ENCODE measurements around the gene MSMB. TPM values are rescaled to one million over a fixed set of nuclear protein-coding genes. Genes with fewer than 3 reads are reported as not detected.

The MSMB gene
- total and polyA plus RNA-seq, 2 of the 8 experiments (the other 6 are each of a cell fraction or from before 2014, with no cell fraction given): not detected

DNA sequence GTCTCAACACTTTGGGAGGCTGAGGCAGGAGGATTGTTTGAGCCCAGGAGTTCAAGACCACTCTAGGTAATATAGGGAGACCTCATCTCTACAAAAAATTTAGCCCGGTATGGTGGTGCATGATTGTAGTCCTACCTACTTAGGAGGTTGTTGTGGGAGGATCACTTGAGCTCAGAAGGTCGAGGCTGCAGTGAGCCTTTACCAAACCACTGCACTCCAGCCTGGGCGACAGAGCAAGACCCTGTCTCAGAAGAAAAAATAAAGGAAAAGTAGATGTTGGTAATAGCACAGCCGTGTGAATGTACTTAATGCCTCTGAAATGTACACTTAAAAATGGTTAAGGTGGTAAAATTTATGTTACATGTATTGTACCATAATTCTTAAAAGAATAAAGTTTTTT, 48.5 kb downstream of the MSMB start (continued):
- TF ChIP-seq CHD7 (IDR thresholded peaks at IDR 0.05; ENCODE audit: insufficient replicate concordance, low read length): no peak
- no peak for TF ChIP-seq SP4 (IDR thresholded peaks at IDR 0.05; ENCODE audit: low read length)
- TF ChIP-seq GTF2F1 (IDR thresholded peaks at IDR 0.05; ENCODE audit: borderline replicate concordance, low read depth, low read length): no peak
- TF ChIP-seq EZH2 (IDR thresholded peaks at IDR 0.05; ENCODE audit: low read depth, low read length, severe bottlenecking): no peak
- TF ChIP-seq EP300 (IDR thresholded peaks at IDR 0.05; ENCODE audit: borderline replicate concordance in 1 of 2, low read depth in 2 of 2, low read length in 2 of 2): no peak
- no peak for TF ChIP-seq GABPA (IDR thresholded peaks at IDR 0.05; ENCODE audit: borderline replicate concordance, insufficient read depth, low read length)
- TF ChIP-seq CEBPB (IDR thresholded peaks at IDR 0.05; ENCODE audit: low read depth, low read length): no peak
- no peak for TF ChIP-seq FOSL1 (IDR thresholded peaks at IDR 0.05; ENCODE audit: insufficient read depth, low read depth, low read length)
- no peak for TF ChIP-seq CBX8 (IDR thresholded peaks at IDR 0.05; ENCODE audit: borderline replicate concordance, low read depth, low read length)
- TF ChIP-seq YY1 (IDR thresholded peaks at IDR 0.05; ENCODE audit: low read depth, low read length): no peak
- TF ChIP-seq HDAC6 (IDR thresholded peaks at IDR 0.05; ENCODE audit: low read depth, low read length): no peak
- TF ChIP-seq SP2 (IDR thresholded peaks at IDR 0.05; ENCODE audit: low read length): no peak

Data from H1 (cell line).